HUES48 (cell line): ENCODE measurements around the gene RCOR2.
"Not testable (repeated sequence)": the region's sequence is repeated elsewhere in the genome, so short reads cannot be mapped to it uniquely, and the experiment has no call there.

Experiments used
- H3K27ac ChIP-seq: one replicate; pipeline ENCODE4 v1.7.0; 2013; ENCODE audit warnings: low read depth, low read length, inconsistent platforms
- H3K27me3 ChIP-seq: 2 replicates; pipeline ENCODE4 v1.6.1; 2013; ENCODE audit warnings: mild to moderate bottlenecking, low read length; ENCODE audit not compliant: control insufficient read depth, insufficient read depth
- H3K36me3 ChIP-seq: 2 replicates; pipeline ENCODE4 v1.6.1; 2013; ENCODE audit warnings: low read length; ENCODE audit not compliant: control insufficient read depth, insufficient read depth
- H3K4me1 ChIP-seq: 2 replicates; pipeline ENCODE4 v1.6.1; 2013; ENCODE audit warnings: mild to moderate bottlenecking, low read length; ENCODE audit not compliant: control insufficient read depth, insufficient read depth
- H3K4me3 ChIP-seq: 2 replicates; pipeline ENCODE4 v1.5.1; 2013; ENCODE audit warnings: mild to moderate bottlenecking, low read depth, low read length
- H3K9ac ChIP-seq: 2 replicates; pipeline ENCODE4 v1.6.1; 2013; ENCODE audit warnings: mild to moderate bottlenecking, low read depth, low read length, moderate library complexity
- H3K9me3 ChIP-seq: 2 replicates; pipeline ENCODE4 v1.6.1; 2013; ENCODE audit warnings: low read length; ENCODE audit not compliant: control insufficient read depth, insufficient read depth

RCOR2 gene

GRCh38 chr11:63866211-63866610 is 50.8 kb downstream of the RCOR2 start:
- Histone ChIP-seq H3K9me3 (no peaks in the 10 kb centered on the region), H3K27me3 (no peaks in the 10 kb centered on the region), H3K27ac (no peak overlapping the region), H3K9ac (no peak overlapping the region), H3K36me3 (peaks cover 8% of the 10 kb centered on the region; the same call in 1 of the 2 replicates), H3K4me3 (no peak overlapping the region), H3K4me1 (peaks cover 17% of the 10 kb centered on the region)

GRCh38 chr11:63863620-63864019 is 53.3 kb downstream of the RCOR2 start:
- H3K4me1 ChIP-seq = peaks cover 14% of the 10 kb centered on the region
- not testable (repeated sequence) for H3K36me3 ChIP-seq, H3K4me3 ChIP-seq, H3K9me3 ChIP-seq, H3K27me3 ChIP-seq, H3K27ac ChIP-seq, H3K9ac ChIP-seq

- Histone ChIP-seq H3K27me3 (no peaks in the 10 kb centered on the region), H3K4me1 (peaks cover 11% of the 10 kb centered on the region), H3K9ac (no peak overlapping the region), H3K9me3 (no peaks in the 10 kb centered on the region), H3K27ac (no peak overlapping the region), H3K36me3 (peaks cover 8% of the 10 kb centered on the region; the same call in 1 of the 2 replicates), H3K4me3 (no peak overlapping the region)
Measured at GRCh38 chr11:63862923-63863322, 54.0 kb downstream of the RCOR2 start.
